AG09309 (cell line): Measurements from ENCODE around the gene EIF4G3.

Source experiments
- DNase-seq: peaks from one replicate; pipeline ENCODE4 v3.0.0-alpha.2; 2010; ENCODE audit warnings: low read depth
- H3K4me3 ChIP-seq: 2 replicates; pipeline ENCODE4 v1.5.1; 2011; ENCODE audit warnings: mild to moderate bottlenecking, low read depth, low read length, moderate library complexity; ENCODE audit not compliant: control insufficient read depth
- TF ChIP-seq, protein P1 (sequence below): IDR thresholded peaks from 2 replicates; pipeline ENCODE4 v1.5.1; 2011; ENCODE audit warnings: mild to moderate bottlenecking, low read depth, low read length, inconsistent platforms; ENCODE audit not compliant: insufficient read depth, control insufficient read depth; ENCODE audit errors: missing control alignments

Gene EIF4G3

DNA sequence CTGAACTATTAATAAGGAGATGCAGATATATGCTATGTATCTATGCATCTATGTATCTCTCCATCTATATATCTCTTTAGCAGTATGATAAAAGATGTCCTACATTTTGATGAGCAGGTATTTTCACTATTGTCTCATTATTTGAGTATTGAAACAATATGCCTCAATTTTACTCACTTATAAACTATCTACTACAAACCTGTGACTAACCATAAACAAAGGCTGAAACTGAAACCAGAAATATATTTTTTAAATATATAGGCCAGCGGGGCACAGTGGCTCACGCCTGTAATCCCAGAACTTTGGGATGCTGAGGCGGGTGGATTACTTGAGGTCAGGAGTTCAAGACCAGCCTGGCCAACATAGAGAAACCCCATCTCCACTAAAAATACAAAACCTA, 22.0 kb downstream of the EIF4G3 start:
- TF ChIP-seq, protein P1, sequence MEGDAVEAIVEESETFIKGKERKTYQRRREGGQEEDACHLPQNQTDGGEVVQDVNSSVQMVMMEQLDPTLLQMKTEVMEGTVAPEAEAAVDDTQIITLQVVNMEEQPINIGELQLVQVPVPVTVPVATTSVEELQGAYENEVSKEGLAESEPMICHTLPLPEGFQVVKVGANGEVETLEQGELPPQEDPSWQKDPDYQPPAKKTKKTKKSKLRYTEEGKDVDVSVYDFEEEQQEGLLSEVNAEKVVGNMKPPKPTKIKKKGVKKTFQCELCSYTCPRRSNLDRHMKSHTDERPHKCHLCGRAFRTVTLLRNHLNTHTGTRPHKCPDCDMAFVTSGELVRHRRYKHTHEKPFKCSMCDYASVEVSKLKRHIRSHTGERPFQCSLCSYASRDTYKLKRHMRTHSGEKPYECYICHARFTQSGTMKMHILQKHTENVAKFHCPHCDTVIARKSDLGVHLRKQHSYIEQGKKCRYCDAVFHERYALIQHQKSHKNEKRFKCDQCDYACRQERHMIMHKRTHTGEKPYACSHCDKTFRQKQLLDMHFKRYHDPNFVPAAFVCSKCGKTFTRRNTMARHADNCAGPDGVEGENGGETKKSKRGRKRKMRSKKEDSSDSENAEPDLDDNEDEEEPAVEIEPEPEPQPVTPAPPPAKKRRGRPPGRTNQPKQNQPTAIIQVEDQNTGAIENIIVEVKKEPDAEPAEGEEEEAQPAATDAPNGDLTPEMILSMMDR, result no peak
- no peak for DNase-seq
- H3K4me3 ChIP-seq, result no peak overlapping the region

DNA sequence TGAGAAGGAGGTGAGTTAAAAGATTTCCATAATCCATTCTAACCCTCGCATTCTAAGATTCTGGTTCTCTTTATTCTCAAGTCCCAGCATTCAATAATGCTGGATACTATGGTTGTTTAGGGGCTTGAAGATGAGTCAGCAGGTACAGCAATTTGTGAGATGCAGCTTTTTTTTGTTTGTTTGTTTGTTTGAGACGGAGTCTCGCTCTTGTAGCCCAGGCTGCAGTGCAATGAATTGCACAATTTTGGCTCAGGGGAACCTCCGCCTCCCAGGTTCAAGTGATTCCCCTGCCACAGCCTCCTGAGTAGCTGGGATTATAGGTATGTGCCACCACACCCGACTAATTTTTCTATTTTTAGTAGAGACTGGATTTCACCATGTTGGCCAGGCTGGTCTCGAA, 23.3 kb downstream of the EIF4G3 start:
- no peak for DNase-seq
- TF ChIP-seq, protein P1, result no peak
- H3K4me3 ChIP-seq, result no peak overlapping the region

DNA sequence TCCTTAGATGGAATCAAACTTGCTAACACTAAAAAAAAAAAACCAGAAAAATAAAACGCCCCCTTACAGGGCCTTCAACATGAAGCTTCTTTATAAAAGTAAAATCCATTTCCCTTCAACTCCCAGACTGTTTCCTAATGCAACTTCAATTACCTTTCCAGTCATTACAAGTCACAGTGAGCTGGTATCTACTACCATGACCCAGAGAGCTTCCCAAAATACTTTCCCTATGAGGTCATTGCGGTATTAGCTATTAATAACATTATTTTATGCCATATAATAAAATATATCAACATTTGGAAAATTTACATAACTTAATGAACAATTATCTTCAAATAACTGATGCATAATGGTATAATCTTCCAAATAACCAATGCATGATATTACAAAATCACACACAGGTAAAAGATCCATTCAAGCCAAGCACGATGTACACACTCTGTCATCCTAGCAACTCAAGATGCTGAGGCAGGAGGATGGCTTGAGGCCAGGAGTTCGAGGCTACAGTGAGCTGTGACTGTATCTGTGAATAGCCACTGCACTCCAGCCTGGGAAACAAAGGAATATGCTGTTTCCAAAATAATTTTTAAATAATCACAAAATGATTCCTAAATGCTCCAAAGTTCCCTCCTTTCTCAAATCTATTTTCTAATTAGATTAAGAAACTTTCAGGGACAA, 24.1 kb downstream of the EIF4G3 start:
- TF ChIP-seq, protein P1, result no peak
- no peak for DNase-seq
- H3K4me3 ChIP-seq, result no peak overlapping the region

DNA sequence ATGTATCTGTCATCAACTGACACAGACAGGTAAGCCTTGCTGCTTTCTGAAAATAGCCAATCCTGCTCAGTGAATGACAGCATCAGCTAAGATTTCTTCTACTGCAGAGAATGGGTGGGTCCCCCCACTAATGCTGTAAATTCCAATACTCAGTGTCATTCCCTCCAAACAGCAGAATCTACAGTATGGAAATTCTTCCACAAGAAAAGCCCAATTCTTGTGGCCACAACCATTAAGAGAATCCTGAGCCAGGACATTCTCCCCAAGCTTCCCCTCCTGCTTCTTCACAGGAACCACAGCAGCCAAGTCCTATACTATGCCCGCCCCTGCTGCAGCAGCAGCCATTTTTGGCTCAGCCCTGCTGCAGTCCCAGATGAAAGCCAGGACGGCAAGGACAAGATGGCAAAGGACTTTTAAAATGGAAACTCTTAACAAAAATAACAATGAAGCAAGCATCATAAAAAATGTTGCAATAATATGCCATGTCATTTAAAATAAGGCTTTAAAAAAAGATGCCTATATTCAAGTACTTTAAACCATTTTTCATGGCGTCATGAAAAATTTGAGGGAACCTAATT, 26.8 kb downstream of the EIF4G3 start:
- DNase-seq, result peak; percentile 89

DNA sequence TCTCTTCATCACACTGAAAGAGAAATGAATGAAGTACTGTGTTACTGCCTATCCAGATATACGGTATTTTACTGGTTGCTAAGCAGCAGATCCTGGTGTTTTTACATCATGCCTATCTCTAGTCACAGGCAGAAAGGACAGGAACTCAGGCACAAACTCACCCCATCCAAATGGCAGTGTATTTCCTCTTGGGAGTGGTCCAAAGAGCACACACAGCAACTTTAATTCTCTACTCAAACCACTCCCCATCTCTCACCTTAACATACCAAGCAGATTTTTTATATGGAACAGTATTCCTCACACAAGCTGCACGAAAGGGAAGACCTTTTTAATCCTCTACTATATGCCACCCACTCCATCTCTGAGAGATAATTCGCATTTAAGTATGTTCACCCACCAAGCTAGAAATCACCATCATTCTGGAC, 27.3 kb downstream of the EIF4G3 start:
- no peak for DNase-seq
- TF ChIP-seq, protein P1, result no peak
- no peak overlapping the region for H3K4me3 ChIP-seq

More for the DNA sequence above, 26.8 kb downstream of the EIF4G3 start:
- TF ChIP-seq, protein P1, result no peak
- no peak overlapping the region for H3K4me3 ChIP-seq

DNA sequence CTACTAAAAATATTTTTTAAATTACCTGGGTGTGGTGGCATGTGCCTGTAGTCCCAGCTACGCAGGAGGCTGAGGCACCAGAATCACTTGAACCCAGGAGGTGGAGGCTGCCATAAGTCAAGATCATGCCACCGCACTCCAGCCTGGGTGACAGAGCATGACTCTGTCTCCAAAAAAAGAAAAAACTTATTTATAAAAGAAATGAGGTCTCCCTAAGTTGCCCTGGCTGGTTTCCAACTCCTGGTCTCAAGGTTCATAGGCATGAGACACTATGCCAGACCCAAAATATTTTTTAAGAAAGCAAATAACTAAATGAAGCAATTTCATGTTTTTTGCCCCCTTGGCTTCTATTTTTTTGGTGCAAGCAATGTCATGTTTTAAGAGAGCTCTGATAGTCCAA, 32.9 kb downstream of the EIF4G3 start:
- no peak for DNase-seq
- TF ChIP-seq, protein P1, result no peak
- no peak overlapping the region for H3K4me3 ChIP-seq
